Motor neuron (in vitro differentiated cells): ENCODE data around the gene DPY19L3. TPM values are rescaled to one million over a fixed set of nuclear protein-coding genes. Genes with fewer than 3 reads are reported as not detected.

Source experiments
- ATAC-seq, 8 experiments: fragments of 200-7000 bp; cut with Tn5 transposase; replicated peaks in 6 of 8; 2 replicates each; pipeline ENCODE4 v1.8.0; 2021; ENCODE audit warnings: mild to moderate bottlenecking in 8 of 8, moderate library complexity in 8 of 8
- H3K27ac ChIP-seq, 2 donors: fragments of 250-450 bp; sonication (Bioruptor Pico); 2 replicates each; pipeline ENCODE4 v1.9.0; 2021; ENCODE audit warnings: antibody characterized with exemption in 2 of 2, mild to moderate bottlenecking in 2 of 2, moderate library complexity in 1 of 2
- H3K4me1 ChIP-seq, 2 donors: fragments of 250-450 bp; sonication (Bioruptor Pico); replicated peaks in 1 of 2; 2 replicates each; pipeline ENCODE4 v1.6.1; 2021; ENCODE audit warnings: antibody characterized with exemption in 2 of 2, mild to moderate bottlenecking in 2 of 2, moderate library complexity in 1 of 2
- H3K4me3 ChIP-seq, 5 donors: fragments of 250-450 bp; sonication (Bioruptor Pico); 2 replicates each; pipeline ENCODE4 v1.9.0; 2021; ENCODE audit warnings: antibody characterized with exemption in 5 of 5, mild to moderate bottlenecking in 5 of 5, moderate library complexity in 4 of 5
- WGBS, 10 experiments: fragments of 450-650 bp; shearing (Covaris generic); methylation state at CpG; one replicate each; pipeline ENCODE4 v1.0.0; 2022; 5-methylcytosine and 5-hydroxymethylcytosine counted together
- in situ Hi-C, 9 experiments: fragments of 400-800 bp; cut with MboI; loops; one replicate each; pipeline ENCODE4 v1.15.0; 2021; ENCODE audit warnings: low sequenced_read_pairs in 9 of 9, low pct_unique_long_range_greater_than_20kb in 2 of 9; ENCODE audit not compliant: unreplicated experiment in 9 of 9
- total RNA-seq, 8 experiments: library from RNA; unstranded; fragments of 300-600 nt; gene quantifications; 2 replicates each; pipeline versions ENCODE4 v1.2.3 to v1.2.4, GENCODE V29; 2022

DPY19L3 gene
- total RNA-seq, 8 experiments from 2014 or later = 22.2 to 69.3 (median 36.3) TPM

- ATAC-seq = no peak
- Histone ChIP-seq H3K4me1 (no peaks in the 10 kb centered on the region), H3K27ac (no peak overlapping the region), H3K4me3 (no peak overlapping the region)
- 60 to 100% (median 96%) methylated on average over 1 to 3 of the region's 3 CpGs; no CpG with 5 or more reads in 5 of the 10 experiments for WGBS, 10 experiments
- in situ Hi-C loops = loop anchor here in 1 of 9 experiments (10.0 kb wide), 1 partner anchor 104 kb away; no protein-coding TSS in a partner anchor
Measured at GRCh38 chr19:32460476-32460875, 54.9 kb downstream of the DPY19L3 start.

- peak in 1 of 8 experiments; percentile 47 for ATAC-seq
- in situ Hi-C loops = loop anchor here in 1 of 9 experiments (10.0 kb wide), 1 partner anchor 101 kb away; no protein-coding TSS in a partner anchor
- WGBS, 10 experiments = 56 to 100% (median 88%) methylated on average over 1 to 2 of the region's 2 CpGs; no CpG with 5 or more reads in 1 of the 10 experiments
- H3K4me1 ChIP-seq = no peaks in the 10 kb centered on the region
- no peak overlapping the region for H3K27ac ChIP-seq
- no peak overlapping the region for H3K4me3 ChIP-seq
Measured at GRCh38 chr19:32464279-32464678, 58.7 kb downstream of the DPY19L3 start.

- 89 to 100% (median 95%) methylated on average over 2 of the region's 2 CpGs; no CpG with 5 or more reads in 3 of the 10 experiments for WGBS, 10 experiments
Measured at GRCh38 chr19:32465176-32465575, 59.6 kb downstream of the DPY19L3 start.

GRCh38 chr19:32469795-32470194 is 64.2 kb downstream of the DPY19L3 start:
- Histone ChIP-seq H3K4me1 (peaks cover 5 to 11% of the 10 kb centered on the region in 2 donors), H3K27ac (no peak overlapping the region), H3K4me3 (no peak overlapping the region)
- ATAC-seq = peak in 7 of 8 experiments; percentile 86 to 99 (median 99)
- 20 to 100% (median 60%) methylated on average over 1 to 5 of the region's 5 CpGs; no CpG with 5 or more reads in 1 of the 10 experiments for WGBS, 10 experiments
- in situ Hi-C loops = loop anchor here in 1 of 9 experiments (10.0 kb wide), 1 partner anchor 95 kb away; no protein-coding TSS in a partner anchor

More at GRCh38 chr19:32465176-32465575, 59.6 kb downstream of the DPY19L3 start:
- ATAC-seq = no peak
- Histone ChIP-seq H3K4me1 (peaks cover 5 to 8% of the 10 kb centered on the region in 2 donors), H3K4me3 (no peak overlapping the region), H3K27ac (no peak overlapping the region)
- in situ Hi-C loops = loop anchor here in 1 of 9 experiments (10.0 kb wide), 1 partner anchor 100 kb away; no protein-coding TSS in a partner anchor

- in situ Hi-C loops = no loop called here
- Histone ChIP-seq H3K4me1 (peaks cover 14 to 15% of the 10 kb centered on the region in 2 donors), H3K27ac (no peak overlapping the region), H3K4me3 (no peak overlapping the region)
- WGBS, 10 experiments = 0 to 90% (median 84%) methylated on average over 1 to 5 of the region's 7 CpGs; no CpG with 5 or more reads in 3 of the 10 experiments
- peak in 3 of 8 experiments; percentile 4 to 35 (median 17) for ATAC-seq
Measured at GRCh38 chr19:32471095-32471494, 65.5 kb downstream of the DPY19L3 start.

- no peak overlapping the region for H3K27ac ChIP-seq
- ATAC-seq = no peak
- 63 to 100% (median 88%) methylated on average over 2 to 7 of the region's 7 CpGs; no CpG with 5 or more reads in 1 of the 10 experiments for WGBS, 10 experiments
- peaks cover 19 to 21% of the 10 kb centered on the region in 2 donors for H3K4me1 ChIP-seq
- no peak overlapping the region for H3K4me3 ChIP-seq
- in situ Hi-C loops = no loop called here
Measured at GRCh38 chr19:32471811-32472210, 66.2 kb downstream of the DPY19L3 start.

- ATAC-seq = peak in 7 of 8 experiments; percentile 38 to 77 (median 55)
- Histone ChIP-seq H3K27ac (peak overlapping the region in 1 of 2 donors; percentile 11), H3K4me1 (peaks cover 9 to 19% of the 10 kb centered on the region in 2 donors), H3K4me3 (no peak overlapping the region)
- WGBS, 10 experiments = 0 to 100% (median 69%) methylated on average over 1 to 9 of the region's 11 CpGs
- in situ Hi-C loops = no loop called here
Measured at GRCh38 chr19:32475141-32476031, 69.8 kb downstream of the DPY19L3 start.

GRCh38 chr19:32476032-32476350 is 70.4 kb downstream of the DPY19L3 start:
- peak in 4 of 8 experiments; percentile 25 to 78 (median 54) for ATAC-seq
- H3K27ac ChIP-seq = no peak overlapping the region
- 40 to 100% (median 90%) methylated on average over 2 to 4 of the region's 4 CpGs; no CpG with 5 or more reads in 3 of the 10 experiments for WGBS, 10 experiments
- in situ Hi-C loops = no loop called here
- peaks cover 7 to 19% of the 10 kb centered on the region in 2 donors for H3K4me1 ChIP-seq
- no peak overlapping the region for H3K4me3 ChIP-seq

- in situ Hi-C loops = no loop called here
- no peak overlapping the region for H3K27ac ChIP-seq
- no peak overlapping the region for H3K4me3 ChIP-seq
- peaks cover 7 to 15% of the 10 kb centered on the region in 2 donors for H3K4me1 ChIP-seq
- ATAC-seq = no peak
- WGBS, 10 experiments = 93 to 100% (median 99%) methylated on average over 1 to 10 of the region's 13 CpGs; no CpG with 5 or more reads in 3 of the 10 experiments
Measured at GRCh38 chr19:32480321-32480720, 74.8 kb downstream of the DPY19L3 start.

GRCh38 chr19:32483574-32483973 is 78.0 kb downstream of the DPY19L3 start:
- peak in 1 of 8 experiments; percentile 22 for ATAC-seq
- 63 to 100% (median 79%) methylated on average over 1 to 4 of the region's 4 CpGs for WGBS, 10 experiments
- in situ Hi-C loops = no loop called here
- H3K27ac ChIP-seq = no peak overlapping the region
- no peak overlapping the region for H3K4me3 ChIP-seq
- no peaks in the 10 kb centered on the region for H3K4me1 ChIP-seq

GRCh38 chr19:32489971-32490370 is 84.4 kb downstream of the DPY19L3 start:
- ATAC-seq = no peak
- in situ Hi-C loops = no loop called here
- WGBS, 10 experiments = 83 to 100% (median 100%) methylated on average over 1 to 2 of the region's 2 CpGs; no CpG with 5 or more reads in 4 of the 10 experiments
- Histone ChIP-seq H3K4me3 (no peak overlapping the region), H3K27ac (no peak overlapping the region), H3K4me1 (no peaks in the 10 kb centered on the region)

GRCh38 chr19:32497391-32497790 is 91.8 kb downstream of the DPY19L3 start:
- Histone ChIP-seq H3K27ac (no peak overlapping the region), H3K4me3 (no peak overlapping the region), H3K4me1 (peaks cover 0 to 3% of the 10 kb centered on the region in 2 donors)
- WGBS, 10 experiments = 46 to 92% (median 71%) methylated on average over 1 to 8 of the region's 9 CpGs; no CpG with 5 or more reads in 2 of the 10 experiments
- in situ Hi-C loops = no loop called here
- no peak for ATAC-seq

- peak in 3 of 8 experiments; percentile 21 to 97 (median 37) for ATAC-seq
- in situ Hi-C loops = no loop called here
- H3K4me3 ChIP-seq = no peak overlapping the region
- H3K27ac ChIP-seq = no peak overlapping the region
- H3K4me1 ChIP-seq = peaks cover 0 to 3% of the 10 kb centered on the region in 2 donors
- 11 to 81% (median 44%) methylated on average over 1 to 4 of the region's 6 CpGs; no CpG with 5 or more reads in 3 of the 10 experiments for WGBS, 10 experiments
Measured at GRCh38 chr19:32498648-32499200, 93.2 kb downstream of the DPY19L3 start.
